Uterus (tissue), 4 donors: ENCODE results near the gene ATN1. TPM values are rescaled to one million over a fixed set of nuclear protein-coding genes. Genes with fewer than 3 reads are reported as not detected.
A peak's percentile ranks its signal among the peaks of the same experiment; 100 is the strongest.

ENCODE experiments used
- DNase-seq, 2 donors: peaks; one replicate each; pipeline ENCODE4 v3.0.0-alpha.2; 2019 to 2020
- H3K27ac ChIP-seq, 2 donors: fragments of 200-600 bp; sonication (generic); 1 replicate in 1 of 2; 2 replicates in 1 of 2; pipeline ENCODE4 v1.5.1; 2016 to 2018
- H3K27me3 ChIP-seq, 2 donors: fragments of 200-600 bp; sonication (generic); one replicate each; pipeline ENCODE4 v1.5.1; 2018 to 2019; ENCODE audit warnings: control low read depth in 1 of 2
- H3K36me3 ChIP-seq, 2 donors: fragments of 200-600 bp; sonication (generic); one replicate each; pipeline ENCODE4 v1.5.1; 2019; ENCODE audit warnings: control low read depth in 1 of 2
- H3K4me1 ChIP-seq, 2 donors: fragments of 200-600 bp; sonication (generic); one replicate each; pipeline ENCODE4 v1.5.1; 2018 to 2019; ENCODE audit warnings: control low read depth in 1 of 2
- H3K4me3 ChIP-seq, 2 donors: fragments of 200-600 bp; sonication (generic); 1 replicate in 1 of 2; 2 replicates in 1 of 2; pipeline ENCODE4 v1.5.1; 2018 to 2019; ENCODE audit warnings: mild to moderate bottlenecking in 1 of 2
- H3K9me3 ChIP-seq, 2 donors: fragments of 200-600 bp; sonication (generic); one replicate each; pipeline ENCODE4 v1.5.1; 2019; ENCODE audit warnings: control low read depth in 1 of 2
- CTCF ChIP-seq, 4 experiments: fragments of 200-600 bp in 2 of 4; fragments of 450-650 bp in 2 of 4; sonication (generic) in 2 of 4; IDR thresholded peaks; one replicate each; pipeline ENCODE4 v1.5.1; 2016 to 2019; ENCODE audit warnings: antibody characterized with exemption in 4 of 4, mild to moderate bottlenecking in 2 of 4, moderate library complexity in 1 of 4
- POLR2A ChIP-seq, 2 donors: fragments of 450-650 bp; IDR thresholded peaks; one replicate each; pipeline ENCODE4 v1.6.1; 2016; ENCODE audit warnings: antibody characterized with exemption in 2 of 2, mild to moderate bottlenecking in 1 of 2, moderate library complexity in 1 of 2
- intact Hi-C: fragments of 100-400 bp; cut with DNase I; formaldehyde crosslinking; loops from one replicate; pipeline ENCODE4 v1.15.1; 2023; ENCODE audit warnings: low total_unique reads
- total RNA-seq, 4 donors: library from RNA; depleted of rRNA in 3 of 4; stranded (reverse); fragments of >200 nt in 3 of 4; gene quantifications; one replicate each; pipeline versions ENCODE4 v1.1.0 to v1.2.4, GENCODE V29; 2014 to 2023
- donor health status: DM: yes; HTN: yes; CAD: no.

The ATN1 gene
- total RNA-seq, 4 donors from 2014 or later, result 10.8 to 283 (median 28.7) TPM

DNA sequence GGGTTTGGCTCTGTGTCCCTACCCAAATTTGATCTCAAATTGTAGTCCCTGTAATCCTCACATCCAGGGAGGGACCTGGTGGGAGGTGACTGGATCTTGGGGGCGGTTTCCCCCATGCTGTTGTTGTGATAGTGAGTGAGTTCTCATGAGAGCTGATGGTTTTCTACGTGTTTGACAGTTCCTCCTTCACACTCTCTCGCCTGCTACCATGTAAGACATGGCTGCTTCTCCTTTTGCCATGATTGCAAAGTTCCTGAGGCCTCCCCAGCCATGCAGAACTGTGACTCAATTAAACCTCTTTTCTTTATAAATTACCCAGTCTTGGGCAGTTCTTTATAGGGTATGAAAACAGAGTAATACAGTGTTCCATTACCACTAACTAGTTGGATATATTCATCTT lies 33.4 kb upstream of the ATN1 start:
- no peaks in the 10 kb centered on the region for H3K36me3 ChIP-seq

DNA sequence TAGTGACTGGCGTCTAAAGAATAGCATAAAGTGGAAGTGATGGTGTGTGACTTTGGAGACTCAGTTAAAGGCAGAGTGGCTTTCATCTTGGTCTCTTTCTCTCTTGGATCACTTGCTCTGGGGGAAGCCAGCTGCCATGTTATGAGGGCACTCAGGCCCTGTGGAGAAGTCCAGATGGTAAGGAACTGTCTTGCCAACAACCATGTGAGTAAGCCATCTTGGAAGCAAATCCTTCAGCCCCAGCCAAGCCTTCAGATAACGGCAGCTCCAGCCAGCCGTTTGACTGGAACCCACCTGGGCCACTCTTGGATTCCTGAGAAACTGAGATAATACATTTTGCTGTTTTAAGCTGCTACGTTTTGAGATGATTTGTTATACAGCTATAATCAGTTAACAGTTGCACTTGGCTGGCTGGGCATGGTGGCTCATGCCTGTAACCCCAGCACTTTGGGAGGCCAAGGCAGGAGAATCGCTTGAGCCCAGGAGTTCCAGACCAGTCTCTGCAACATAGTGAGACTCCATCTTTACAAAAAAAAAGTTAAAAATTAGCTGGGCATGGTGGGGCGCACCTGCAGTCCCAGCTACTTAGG lies 30.8 kb upstream of the ATN1 start:
- TF ChIP-seq POLR2A (IDR thresholded peaks at IDR 0.05) (no peak), CTCF (IDR thresholded peaks at IDR 0.05) (no peak)
- no peak for DNase-seq
- intact Hi-C loops, result no loop called here

More for the DNA sequence above, 33.4 kb upstream of the ATN1 start:
- intact Hi-C loops, result no loop called here
- Histone ChIP-seq H3K4me3 (no peak overlapping the region), H3K4me1 (no peaks in the 10 kb centered on the region), H3K27ac (no peak overlapping the region), H3K9me3 (no peaks in the 10 kb centered on the region), H3K27me3 (no peaks in the 10 kb centered on the region)
- TF ChIP-seq CTCF (IDR thresholded peaks at IDR 0.05) (no peak), POLR2A (IDR thresholded peaks at IDR 0.05) (no peak)
- no peak for DNase-seq

GRCh38 chr12:6899427-6899826 lies 28.3 kb upstream of the ATN1 start:
- Histone ChIP-seq H3K36me3 (no peaks in the 10 kb centered on the region), H3K9me3 (no peaks in the 10 kb centered on the region), H3K4me3 (no peak overlapping the region), H3K27me3 (no peaks in the 10 kb centered on the region), H3K27ac (no peak overlapping the region), H3K4me1 (no peaks in the 10 kb centered on the region)
- no peak for DNase-seq
- TF ChIP-seq CTCF (IDR thresholded peaks at IDR 0.05) (no peak), POLR2A (IDR thresholded peaks at IDR 0.05) (no peak)
- intact Hi-C loops, result no loop called here

More for the DNA sequence above, 30.8 kb upstream of the ATN1 start:
- Histone ChIP-seq H3K9me3 (no peaks in the 10 kb centered on the region), H3K4me1 (no peaks in the 10 kb centered on the region), H3K36me3 (no peaks in the 10 kb centered on the region), H3K27ac (no peak overlapping the region), H3K4me3 (no peak overlapping the region), H3K27me3 (no peaks in the 10 kb centered on the region)

DNA sequence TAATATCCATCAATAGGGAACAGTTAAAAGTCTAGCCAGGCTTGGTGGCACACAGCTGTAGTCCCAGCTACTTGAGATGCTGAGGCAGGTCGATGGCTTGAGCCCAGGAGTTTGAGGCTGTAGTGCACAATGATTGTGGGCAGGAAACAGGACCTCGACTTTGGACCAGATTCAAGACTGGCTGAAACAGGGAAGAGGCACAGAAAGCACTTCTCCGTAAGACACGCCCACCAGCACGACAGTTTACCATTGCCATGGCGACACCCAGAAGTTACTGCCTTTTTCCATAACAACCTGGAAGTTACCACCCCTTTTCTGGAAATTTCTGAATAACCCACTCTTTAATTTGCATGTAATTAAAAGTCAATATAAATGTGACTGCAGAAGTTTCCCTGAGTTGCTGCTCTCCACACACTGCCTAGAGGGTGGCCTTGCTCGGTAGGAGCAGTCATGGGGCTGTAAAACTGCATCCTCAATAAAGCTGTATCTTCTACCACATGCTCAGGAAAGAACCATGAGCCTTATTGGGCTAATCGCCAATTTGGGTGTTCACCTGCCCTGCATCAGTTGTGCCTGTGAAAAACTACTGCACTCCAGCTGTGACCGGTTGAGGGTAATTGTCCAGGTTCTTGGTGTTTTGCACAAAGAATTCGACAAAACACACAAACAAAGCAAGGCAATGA lies 27.8 kb upstream of the ATN1 start:
- no peak for TF ChIP-seq CTCF (IDR thresholded peaks at IDR 0.05)
- no peak for TF ChIP-seq POLR2A (IDR thresholded peaks at IDR 0.05)
- peak in 1 of 2 donors; percentile 56 for DNase-seq
- Histone ChIP-seq H3K4me1 (peaks cover 0 to under 1% of the 10 kb centered on the region in 2 donors), H3K9me3 (no peaks in the 10 kb centered on the region), H3K27me3 (no peaks in the 10 kb centered on the region), H3K36me3 (no peaks in the 10 kb centered on the region), H3K4me3 (no peak overlapping the region), H3K27ac (no peak overlapping the region)
- intact Hi-C loops, result no loop called here

- Histone ChIP-seq H3K27me3 (no peaks in the 10 kb centered on the region), H3K36me3 (no peaks in the 10 kb centered on the region), H3K4me3 (no peak overlapping the region), H3K27ac (no peak overlapping the region), H3K9me3 (no peaks in the 10 kb centered on the region), H3K4me1 (peaks cover 0 to 4% of the 10 kb centered on the region in 2 donors)
- intact Hi-C loops, result no loop called here
- no peak for DNase-seq
- TF ChIP-seq CTCF (IDR thresholded peaks at IDR 0.05), result no peak
- TF ChIP-seq POLR2A (IDR thresholded peaks at IDR 0.05), result no peak
Observed at GRCh38 chr12:6902448-6902847, 25.3 kb upstream of the ATN1 start.
